ENCODE measurements around the gene RASSF10.

- TF ChIP-seq CTCF (conservative IDR thresholded peaks at IDR 0.05), result no peak
- no peak for TF ChIP-seq ZFX (IDR thresholded peaks at IDR 0.05)
These were observed 4.0 kb downstream of the RASSF10 start for GRCh38 chr11:13013054-13013488.
